ENCODE data around the gene CUEDC1. TPM values are rescaled to one million over a fixed set of nuclear protein-coding genes. Genes with fewer than 3 reads are reported as not detected.

Gene CUEDC1
- total and polyA plus RNA-seq, 2 of the 13 experiments (the other 11 are each of a cell fraction or from before 2014, with no cell fraction given) = 7.4 to 12.9 TPM

DNA sequence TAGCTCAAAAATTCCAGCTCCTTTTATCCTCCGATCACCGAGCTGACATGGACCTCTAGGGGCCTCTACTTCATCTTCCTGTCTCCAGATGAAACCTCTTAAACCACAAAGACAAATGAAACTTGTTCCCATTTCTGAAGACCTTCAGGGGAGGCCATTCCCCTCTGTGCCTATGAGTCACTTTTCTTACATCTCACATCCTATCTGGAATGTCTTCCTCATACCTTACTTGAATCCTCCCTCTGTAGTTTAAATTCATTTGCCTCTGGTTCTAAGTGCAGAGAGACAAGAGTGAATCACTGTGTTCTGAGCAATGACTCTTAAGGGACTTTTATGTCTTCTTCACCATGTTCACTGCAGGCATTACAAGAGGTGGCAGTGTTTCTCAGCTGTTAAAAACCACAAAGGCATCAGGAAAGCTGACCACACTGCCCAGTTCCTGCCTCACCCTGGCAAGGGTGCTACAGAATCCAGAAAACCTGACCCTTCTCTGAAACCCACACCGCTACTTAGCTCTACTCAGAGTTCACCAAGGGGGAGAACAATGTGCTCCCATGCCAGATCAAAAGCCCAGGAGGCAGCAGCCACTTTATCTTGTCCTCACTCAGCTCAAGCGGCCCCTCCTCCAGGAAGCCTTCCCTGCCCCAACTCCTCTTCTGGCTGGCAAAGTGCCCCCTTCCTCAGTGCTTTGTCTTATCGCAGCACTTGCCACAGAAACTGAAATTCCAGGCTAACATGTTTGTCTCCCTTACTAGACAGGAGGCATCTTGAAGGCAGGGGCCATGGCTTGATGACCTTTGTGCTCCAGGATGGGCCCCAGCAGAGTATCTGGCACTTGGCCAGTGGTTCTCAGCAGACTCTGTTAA is 6.4 kb downstream of the CUEDC1 start (continued):
- TF ChIP-seq GLI4 (CRISPR knock-in tag; IDR thresholded peaks at IDR 0.05; ENCODE audit: borderline replicate concordance) (0 out of 2 replicates have a peak, but pooled peaks have one; percentile 56), ZNF788 (CRISPR knock-in tag; IDR thresholded peaks at IDR 0.05; ENCODE audit: borderline replicate concordance) (peak; percentile 43; the same call in 1 of the 2 replicates), ZNF468 (CRISPR knock-in tag; IDR thresholded peaks at IDR 0.05) (no peak), ZSCAN25 (CRISPR knock-in tag; IDR thresholded peaks at IDR 0.05) (0 out of 2 replicates have a peak, but pooled peaks have one; percentile 45), ZNF776 (CRISPR knock-in tag; IDR thresholded peaks at IDR 0.05) (0 out of 2 replicates have a peak, but pooled peaks have one; percentile 23), CBX5 (CRISPR knock-in tag; IDR thresholded peaks at IDR 0.05; ENCODE audit: borderline replicate concordance) (no peak), ZNF878 (CRISPR knock-in tag; IDR thresholded peaks at IDR 0.05) (0 out of 2 replicates have a peak, but pooled peaks have one; percentile 25), ZNF34 (CRISPR knock-in tag; IDR thresholded peaks at IDR 0.05; ENCODE audit: borderline replicate concordance) (no peak), CCDC6 (CRISPR knock-in tag; IDR thresholded peaks at IDR 0.05) (0 out of 2 replicates have a peak, but pooled peaks have one; percentile 31), TRIM24 (CRISPR knock-in tag; IDR thresholded peaks at IDR 0.05) (peak; percentile 78; the same call in 1 of the 2 replicates), EZH2 (conservative IDR thresholded peaks at IDR 0.05; ENCODE audit: low read depth, low read length) (no peak), PITX1 (CRISPR knock-in tag; IDR thresholded peaks at IDR 0.05) (peak; percentile 44; the same call in 1 of the 2 replicates)
- TF ChIP-seq, protein P1, sequence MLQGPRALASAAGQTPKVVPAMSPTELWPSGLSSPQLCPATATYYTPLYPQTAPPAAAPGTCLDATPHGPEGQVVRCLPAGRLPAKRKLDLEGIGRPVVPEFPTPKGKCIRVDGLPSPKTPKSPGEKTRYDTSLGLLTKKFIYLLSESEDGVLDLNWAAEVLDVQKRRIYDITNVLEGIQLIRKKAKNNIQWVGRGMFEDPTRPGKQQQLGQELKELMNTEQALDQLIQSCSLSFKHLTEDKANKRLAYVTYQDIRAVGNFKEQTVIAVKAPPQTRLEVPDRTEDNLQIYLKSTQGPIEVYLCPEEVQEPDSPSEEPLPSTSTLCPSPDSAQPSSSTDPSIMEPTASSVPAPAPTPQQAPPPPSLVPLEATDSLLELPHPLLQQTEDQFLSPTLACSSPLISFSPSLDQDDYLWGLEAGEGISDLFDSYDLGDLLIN (CRISPR knock-in tag; IDR thresholded peaks at IDR 0.05; ENCODE audit: borderline replicate concordance) = no peak
- TF ChIP-seq, protein P2, sequence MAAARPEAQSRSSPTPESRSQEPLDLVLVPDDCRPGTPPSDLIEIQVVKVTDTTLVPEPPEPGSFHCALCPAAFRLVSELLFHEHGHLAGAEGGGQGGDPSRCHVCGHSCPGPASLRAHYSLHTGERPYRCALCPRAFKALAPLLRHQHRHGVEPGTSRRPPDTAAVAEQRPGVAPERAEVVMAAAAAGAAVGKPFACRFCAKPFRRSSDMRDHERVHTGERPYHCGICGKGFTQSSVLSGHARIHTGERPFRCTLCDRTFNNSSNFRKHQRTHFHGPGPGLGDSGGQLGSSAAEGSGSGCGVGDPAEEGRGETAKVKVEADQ (CRISPR knock-in tag; IDR thresholded peaks at IDR 0.05; ENCODE audit: borderline replicate concordance) = 0 out of 2 replicates have a peak, but pooled peaks have one; percentile 38
- TF ChIP-seq, protein P3, sequence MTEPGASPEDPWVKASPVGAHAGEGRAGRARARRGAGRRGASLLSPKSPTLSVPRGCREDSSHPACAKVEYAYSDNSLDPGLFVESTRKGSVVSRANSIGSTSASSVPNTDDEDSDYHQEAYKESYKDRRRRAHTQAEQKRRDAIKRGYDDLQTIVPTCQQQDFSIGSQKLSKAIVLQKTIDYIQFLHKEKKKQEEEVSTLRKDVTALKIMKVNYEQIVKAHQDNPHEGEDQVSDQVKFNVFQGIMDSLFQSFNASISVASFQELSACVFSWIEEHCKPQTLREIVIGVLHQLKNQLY (CRISPR knock-in tag; IDR thresholded peaks at IDR 0.05) = no peak
- TF ChIP-seq, protein P4, sequence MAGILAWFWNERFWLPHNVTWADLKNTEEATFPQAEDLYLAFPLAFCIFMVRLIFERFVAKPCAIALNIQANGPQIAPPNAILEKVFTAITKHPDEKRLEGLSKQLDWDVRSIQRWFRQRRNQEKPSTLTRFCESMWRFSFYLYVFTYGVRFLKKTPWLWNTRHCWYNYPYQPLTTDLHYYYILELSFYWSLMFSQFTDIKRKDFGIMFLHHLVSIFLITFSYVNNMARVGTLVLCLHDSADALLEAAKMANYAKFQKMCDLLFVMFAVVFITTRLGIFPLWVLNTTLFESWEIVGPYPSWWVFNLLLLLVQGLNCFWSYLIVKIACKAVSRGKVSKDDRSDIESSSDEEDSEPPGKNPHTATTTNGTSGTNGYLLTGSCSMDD (CRISPR knock-in tag; IDR thresholded peaks at IDR 0.05) = no peak
- TF ChIP-seq, protein P5, sequence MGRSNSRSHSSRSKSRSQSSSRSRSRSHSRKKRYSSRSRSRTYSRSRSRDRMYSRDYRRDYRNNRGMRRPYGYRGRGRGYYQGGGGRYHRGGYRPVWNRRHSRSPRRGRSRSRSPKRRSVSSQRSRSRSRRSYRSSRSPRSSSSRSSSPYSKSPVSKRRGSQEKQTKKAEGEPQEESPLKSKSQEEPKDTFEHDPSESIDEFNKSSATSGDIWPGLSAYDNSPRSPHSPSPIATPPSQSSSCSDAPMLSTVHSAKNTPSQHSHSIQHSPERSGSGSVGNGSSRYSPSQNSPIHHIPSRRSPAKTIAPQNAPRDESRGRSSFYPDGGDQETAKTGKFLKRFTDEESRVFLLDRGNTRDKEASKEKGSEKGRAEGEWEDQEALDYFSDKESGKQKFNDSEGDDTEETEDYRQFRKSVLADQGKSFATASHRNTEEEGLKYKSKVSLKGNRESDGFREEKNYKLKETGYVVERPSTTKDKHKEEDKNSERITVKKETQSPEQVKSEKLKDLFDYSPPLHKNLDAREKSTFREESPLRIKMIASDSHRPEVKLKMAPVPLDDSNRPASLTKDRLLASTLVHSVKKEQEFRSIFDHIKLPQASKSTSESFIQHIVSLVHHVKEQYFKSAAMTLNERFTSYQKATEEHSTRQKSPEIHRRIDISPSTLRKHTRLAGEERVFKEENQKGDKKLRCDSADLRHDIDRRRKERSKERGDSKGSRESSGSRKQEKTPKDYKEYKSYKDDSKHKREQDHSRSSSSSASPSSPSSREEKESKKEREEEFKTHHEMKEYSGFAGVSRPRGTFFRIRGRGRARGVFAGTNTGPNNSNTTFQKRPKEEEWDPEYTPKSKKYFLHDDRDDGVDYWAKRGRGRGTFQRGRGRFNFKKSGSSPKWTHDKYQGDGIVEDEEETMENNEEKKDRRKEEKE (IDR thresholded peaks at IDR 0.05) = no peak
- TF ChIP-seq, protein P6, sequence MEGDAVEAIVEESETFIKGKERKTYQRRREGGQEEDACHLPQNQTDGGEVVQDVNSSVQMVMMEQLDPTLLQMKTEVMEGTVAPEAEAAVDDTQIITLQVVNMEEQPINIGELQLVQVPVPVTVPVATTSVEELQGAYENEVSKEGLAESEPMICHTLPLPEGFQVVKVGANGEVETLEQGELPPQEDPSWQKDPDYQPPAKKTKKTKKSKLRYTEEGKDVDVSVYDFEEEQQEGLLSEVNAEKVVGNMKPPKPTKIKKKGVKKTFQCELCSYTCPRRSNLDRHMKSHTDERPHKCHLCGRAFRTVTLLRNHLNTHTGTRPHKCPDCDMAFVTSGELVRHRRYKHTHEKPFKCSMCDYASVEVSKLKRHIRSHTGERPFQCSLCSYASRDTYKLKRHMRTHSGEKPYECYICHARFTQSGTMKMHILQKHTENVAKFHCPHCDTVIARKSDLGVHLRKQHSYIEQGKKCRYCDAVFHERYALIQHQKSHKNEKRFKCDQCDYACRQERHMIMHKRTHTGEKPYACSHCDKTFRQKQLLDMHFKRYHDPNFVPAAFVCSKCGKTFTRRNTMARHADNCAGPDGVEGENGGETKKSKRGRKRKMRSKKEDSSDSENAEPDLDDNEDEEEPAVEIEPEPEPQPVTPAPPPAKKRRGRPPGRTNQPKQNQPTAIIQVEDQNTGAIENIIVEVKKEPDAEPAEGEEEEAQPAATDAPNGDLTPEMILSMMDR (CRISPR knock-in tag; IDR thresholded peaks at IDR 0.05) = no peak

All from HepG2 (cell line).